Naive B cell (primary cell): ENCODE results near the gene MAB21L2. TPM values are rescaled to one million over a fixed set of nuclear protein-coding genes. Genes with fewer than 3 reads are reported as not detected.
"Not testable (repeated sequence)": the region's sequence is repeated elsewhere in the genome, so short reads cannot be mapped to it uniquely, and the experiment has no call there.

Source experiments
- ATAC-seq, 2 donors: fragments of 150-1000 bp; cut with Tn5 transposase; 2 replicates each; pipeline ENCODE4 v1.10.0; 2021; ENCODE audit warnings: low read depth in 2 of 2, mild to moderate bottlenecking in 2 of 2, moderate library complexity in 2 of 2
- DNase-seq: peaks from one replicate; pipeline ENCODE4 v3.0.0; 2022
- H3K27ac Mint-ChIP-seq, 6 donors: one replicate each; pipeline ENCODE4 v1.8.0; 2020 to 2022; ENCODE audit warnings: mild to moderate bottlenecking in 6 of 6, mixed read lengths in 6 of 6, moderate library complexity in 5 of 6, inconsistent platforms in 2 of 6
- H3K27me3 Mint-ChIP-seq, 3 donors: one replicate each; pipeline ENCODE4 v1.8.0; 2021 to 2022; ENCODE audit warnings: mixed read lengths in 3 of 3, mild to moderate bottlenecking in 1 of 3
- H3K36me3 Mint-ChIP-seq, 2 donors: one replicate each; pipeline ENCODE4 v1.8.0; 2020 to 2022; ENCODE audit warnings: mixed read lengths in 2 of 2, inconsistent platforms in 1 of 2, mild to moderate bottlenecking in 1 of 2
- H3K4me1 Mint-ChIP-seq, 3 donors: one replicate each; pipeline ENCODE4 v1.8.0; 2020 to 2022; ENCODE audit warnings: mixed read lengths in 3 of 3, inconsistent platforms in 1 of 3, mild to moderate bottlenecking in 1 of 3, moderate library complexity in 1 of 3
- H3K4me3 Mint-ChIP-seq, 8 donors: one replicate each; pipeline ENCODE4 v1.8.0; 2020 to 2022; ENCODE audit warnings: mild to moderate bottlenecking in 8 of 8, mixed read lengths in 8 of 8, moderate library complexity in 8 of 8, inconsistent platforms in 2 of 8
- H3K9me3 Mint-ChIP-seq, 7 donors: one replicate each; pipeline ENCODE4 v1.8.0; 2020 to 2022; ENCODE audit warnings: mixed read lengths in 7 of 7, mild to moderate bottlenecking in 5 of 7, inconsistent platforms in 2 of 7, moderate library complexity in 1 of 7
- polyA plus RNA-seq, 6 donors: library from polyadenylated mRNA; unstranded; fragments of 300-500 nt; fragmentation: Illumina TruSeq; gene quantifications; one replicate each; pipeline ENCODE4 v1.2.3, GENCODE V29; 2021; ENCODE audit warnings: low read depth in 6 of 6

The MAB21L2 gene
- under 1 TPM in 3 of 6 donors, not detected in 3; 0.08 to 0.19 (median 0.18) TPM for polyA plus RNA-seq

GRCh38 chr4:150582146-150582872 lies at the start of gene MAB21L2:
MAB21L2 (plus strand) TSS chr4:150582151; CDS start chr4:150583030, 879 bp downstream.
- Mint-ChIP-seq H3K4me1 (no peaks in the 10 kb centered on the region), H3K27ac (peak within 1 kb of the TSS in 1 of 6 donors; percentile 89), H3K4me3 (no peak within 1 kb of the TSS), H3K36me3 (peaks cover 35 to 45% of the 10 kb centered on the region in 2 donors), H3K27me3 (no peaks in the 10 kb centered on the region), H3K9me3 (peaks cover 0 to 24% (median 3%) of the 10 kb centered on the region in 7 donors)
- ATAC-seq (no peak), DNase-seq (no peak)

GRCh38 chr4:150533673-150534072 lies 48.3 kb upstream of the MAB21L2 start:
- Mint-ChIP-seq H3K4me3 (no peak overlapping the region), H3K9me3 (no peaks in the 10 kb centered on the region), H3K27me3 (no peaks in the 10 kb centered on the region), H3K4me1 (peaks cover 0 to 5% (median 0%) of the 10 kb centered on the region in 3 donors), H3K36me3 (no peaks in the 10 kb centered on the region), H3K27ac (no peak overlapping the region)
- no peak for ATAC-seq
- DNase-seq, result no peak

- Mint-ChIP-seq H3K4me3 (no peak overlapping the region), H3K4me1 (peaks cover 0 to 5% (median 0%) of the 10 kb centered on the region in 3 donors), H3K27me3 (no peaks in the 10 kb centered on the region), H3K36me3 (peaks cover 0 to 5% of the 10 kb centered on the region in 2 donors), H3K9me3 (no peaks in the 10 kb centered on the region), H3K27ac (no peak overlapping the region)
- no peak for DNase-seq
- ATAC-seq, result no peak
These were observed 47.1 kb upstream of the MAB21L2 start for GRCh38 chr4:150534818-150535217.

GRCh38 chr4:150537911-150538310 lies 44.0 kb upstream of the MAB21L2 start:
- not testable (repeated sequence) for H3K4me1 Mint-ChIP-seq, ATAC-seq, H3K36me3 Mint-ChIP-seq, H3K9me3 Mint-ChIP-seq, DNase-seq, H3K27ac Mint-ChIP-seq, H3K27me3 Mint-ChIP-seq, H3K4me3 Mint-ChIP-seq

GRCh38 chr4:150540536-150540935 lies 41.4 kb upstream of the MAB21L2 start:
- Mint-ChIP-seq H3K4me3 (no peak overlapping the region), H3K27ac (no peak overlapping the region), H3K9me3 (no peaks in the 10 kb centered on the region), H3K27me3 (no peaks in the 10 kb centered on the region), H3K36me3 (peaks cover 0 to 5% of the 10 kb centered on the region in 2 donors), H3K4me1 (peaks cover 0 to 5% (median 4%) of the 10 kb centered on the region in 3 donors)
- DNase-seq (no peak), ATAC-seq (no peak)

GRCh38 chr4:150540959-150541360 lies 41.0 kb upstream of the MAB21L2 start:
- no peaks in the 10 kb centered on the region for H3K9me3 Mint-ChIP-seq
- H3K36me3 Mint-ChIP-seq, result peaks cover 0 to 5% of the 10 kb centered on the region in 2 donors
- no peak overlapping the region for H3K27ac Mint-ChIP-seq
- ATAC-seq, result no peak
- H3K27me3 Mint-ChIP-seq, result no peaks in the 10 kb centered on the region
- peaks cover 0 to 5% (median 4%) of the 10 kb centered on the region in 3 donors for H3K4me1 Mint-ChIP-seq
- DNase-seq, result no peak
- no peak overlapping the region for H3K4me3 Mint-ChIP-seq

GRCh38 chr4:150541681-150542080 lies 40.3 kb upstream of the MAB21L2 start:
- peaks cover 0 to 5% of the 10 kb centered on the region in 2 donors for H3K36me3 Mint-ChIP-seq
- H3K4me1 Mint-ChIP-seq, result peaks cover 0 to 5% (median 4%) of the 10 kb centered on the region in 3 donors
- no peak for DNase-seq
- H3K27ac Mint-ChIP-seq, result no peak overlapping the region
- no peak overlapping the region for H3K4me3 Mint-ChIP-seq
- H3K9me3 Mint-ChIP-seq, result no peaks in the 10 kb centered on the region
- ATAC-seq, result no peak
- H3K27me3 Mint-ChIP-seq, result no peaks in the 10 kb centered on the region

- peaks cover 0 to 5% of the 10 kb centered on the region in 2 donors for H3K36me3 Mint-ChIP-seq
- no peak for ATAC-seq
- H3K4me3 Mint-ChIP-seq, result no peak overlapping the region
- no peak for DNase-seq
- H3K27ac Mint-ChIP-seq, result no peak overlapping the region
- peaks cover 0 to 5% (median 4%) of the 10 kb centered on the region in 3 donors for H3K4me1 Mint-ChIP-seq
- no peaks in the 10 kb centered on the region for H3K9me3 Mint-ChIP-seq
- H3K27me3 Mint-ChIP-seq, result no peaks in the 10 kb centered on the region
These were observed 38.9 kb upstream of the MAB21L2 start for GRCh38 chr4:150543042-150543441.

- H3K9me3 Mint-ChIP-seq, result no peaks in the 10 kb centered on the region
- no peak overlapping the region for H3K27ac Mint-ChIP-seq
- H3K4me3 Mint-ChIP-seq, result no peak overlapping the region
- H3K4me1 Mint-ChIP-seq, result peaks cover 0 to 4% (median 0%) of the 10 kb centered on the region in 3 donors
- no peaks in the 10 kb centered on the region for H3K27me3 Mint-ChIP-seq
- DNase-seq, result no peak
- H3K36me3 Mint-ChIP-seq, result no peaks in the 10 kb centered on the region
- ATAC-seq, result no peak
These were observed 35.7 kb upstream of the MAB21L2 start for GRCh38 chr4:150546286-150546685.

GRCh38 chr4:150547154-150547838 lies 34.7 kb upstream of the MAB21L2 start:
- Mint-ChIP-seq H3K36me3 (peaks cover 0 to 4% of the 10 kb centered on the region in 2 donors), H3K27ac (no peak overlapping the region), H3K27me3 (no peaks in the 10 kb centered on the region), H3K4me3 (no peak overlapping the region), H3K9me3 (no peaks in the 10 kb centered on the region), H3K4me1 (peaks cover 0 to 5% (median 4%) of the 10 kb centered on the region in 3 donors)
- DNase-seq (no peak), ATAC-seq (no peak)

- not testable (repeated sequence) for ATAC-seq, H3K27me3 Mint-ChIP-seq, DNase-seq, H3K27ac Mint-ChIP-seq, H3K4me1 Mint-ChIP-seq, H3K4me3 Mint-ChIP-seq
- Mint-ChIP-seq H3K9me3 (peaks cover 0 to 15% (median 7%) of the 10 kb centered on the region in 7 donors), H3K36me3 (peaks cover 12 to 19% of the 10 kb centered on the region in 2 donors)
These were observed 24.1 kb upstream of the MAB21L2 start for GRCh38 chr4:150557811-150558210.

- H3K4me1 Mint-ChIP-seq, result peaks cover 0 to 6% (median 5%) of the 10 kb centered on the region in 3 donors
- H3K36me3 Mint-ChIP-seq, result peaks cover 8 to 10% of the 10 kb centered on the region in 2 donors
- H3K4me3 Mint-ChIP-seq, result no peak overlapping the region
- no peak for DNase-seq
- ATAC-seq, result no peak
- no peak overlapping the region for H3K27ac Mint-ChIP-seq
- no peaks in the 10 kb centered on the region for H3K27me3 Mint-ChIP-seq
- H3K9me3 Mint-ChIP-seq, result peaks cover 3 to 13% (median 8%) of the 10 kb centered on the region in 7 donors
These were observed 20.7 kb upstream of the MAB21L2 start for GRCh38 chr4:150561143-150561737.

GRCh38 chr4:150562250-150562649 lies 19.7 kb upstream of the MAB21L2 start:
- peaks cover 0 to 8% (median 6%) of the 10 kb centered on the region in 3 donors for H3K4me1 Mint-ChIP-seq
- H3K36me3 Mint-ChIP-seq, result peaks cover 10 to 13% of the 10 kb centered on the region in 2 donors
- no peak overlapping the region for H3K27ac Mint-ChIP-seq
- no peak overlapping the region for H3K4me3 Mint-ChIP-seq
- no peak for DNase-seq
- no peaks in the 10 kb centered on the region for H3K27me3 Mint-ChIP-seq
- H3K9me3 Mint-ChIP-seq, result peaks cover 3 to 13% (median 8%) of the 10 kb centered on the region in 7 donors
- ATAC-seq, result no peak
